HEK293 (cell line): ENCODE data around the gene PPP2R5D.
A peak's percentile ranks its signal among the peaks of the same experiment; 100 is the strongest.

ENCODE experiments used
- GLIS2 ChIP-seq: fragments of 450-650 bp; formaldehyde crosslinking; IDR thresholded peaks from 2 replicates; pipeline ENCODE4 v1.5.1; 2016; ENCODE audit warnings: missing biosample characterization, missing genetic modification characterization
- HOXD13 ChIP-seq: sonication (generic); formaldehyde crosslinking; IDR thresholded peaks from 2 replicates; pipeline ENCODE4 v1.8.0; 2022; ENCODE audit warnings: missing genetic modification reagents, borderline replicate concordance
- OVOL3 ChIP-seq: fragments of 450-650 bp; formaldehyde crosslinking; IDR thresholded peaks from 2 replicates; pipeline ENCODE4 v1.5.1; 2016; ENCODE audit warnings: missing biosample characterization, missing genetic modification characterization
- SP7 ChIP-seq: fragments of 450-650 bp; formaldehyde crosslinking; IDR thresholded peaks from 2 replicates; pipeline ENCODE4 v1.5.1; 2016; ENCODE audit warnings: missing biosample characterization, missing genetic modification characterization
- TCF7L2 ChIP-seq: IDR thresholded peaks from 2 replicates; pipeline ENCODE4 v1.6.1; 2011; ENCODE audit warnings: low read depth, mild to moderate bottlenecking, inconsistent platforms, low read length, moderate library complexity, borderline replicate concordance
- ZBTB17 ChIP-seq: fragments of 450-650 bp; formaldehyde crosslinking; IDR thresholded peaks from 2 replicates; pipeline ENCODE4 v1.5.1; 2016; ENCODE audit warnings: missing biosample characterization, missing genetic modification characterization
- ZIC2 ChIP-seq: fragments of 450-650 bp; formaldehyde crosslinking; IDR thresholded peaks from 2 replicates; pipeline ENCODE4 v1.5.1; 2016; ENCODE audit warnings: missing biosample characterization, missing genetic modification characterization
- ZNF174 ChIP-seq: fragments of 450-650 bp; formaldehyde crosslinking; IDR thresholded peaks from 2 replicates; pipeline ENCODE4 v1.5.0; 2017; ENCODE audit warnings: missing biosample characterization, mild to moderate bottlenecking, missing genetic modification characterization
- ZNF311 ChIP-seq: fragments of 450-650 bp; formaldehyde crosslinking; IDR thresholded peaks from 2 replicates; pipeline ENCODE4 v1.5.1; 2017; ENCODE audit warnings: missing biosample characterization, missing genetic modification characterization, borderline replicate concordance
- ZNF354C ChIP-seq: fragments of 450-650 bp; formaldehyde crosslinking; IDR thresholded peaks from 2 replicates; pipeline ENCODE4 v1.5.1; 2016; ENCODE audit warnings: missing biosample characterization, missing genetic modification characterization, low read depth, borderline replicate concordance
- ZNF366 ChIP-seq: fragments of 450-650 bp; formaldehyde crosslinking; conservative IDR thresholded peaks from 2 replicates; pipeline ENCODE4 v1.5.1; 2016; ENCODE audit warnings: missing biosample characterization, missing genetic modification characterization
- ZNF660 ChIP-seq: fragments of 450-650 bp; IDR thresholded peaks from 2 replicates; pipeline ENCODE4 v1.5.1; 2018; ENCODE audit warnings: missing biosample characterization, mild to moderate bottlenecking, missing genetic modification characterization
- ZNF677 ChIP-seq: fragments of 450-650 bp; IDR thresholded peaks from 2 replicates; pipeline ENCODE4 v1.5.0; 2018; ENCODE audit warnings: missing biosample characterization, mild to moderate bottlenecking, missing genetic modification characterization, moderate library complexity
- ZNF768 ChIP-seq: fragments of 450-650 bp; formaldehyde crosslinking; IDR thresholded peaks from 2 replicates; pipeline ENCODE4 v1.5.1; 2018; ENCODE audit warnings: missing biosample characterization, mild to moderate bottlenecking, missing genetic modification characterization
- ZNF776 ChIP-seq: fragments of 450-650 bp; formaldehyde crosslinking; IDR thresholded peaks from 2 replicates; pipeline ENCODE4 v1.5.0; 2017; ENCODE audit warnings: missing biosample characterization, missing genetic modification characterization, borderline replicate concordance
- ZNF837 ChIP-seq: fragments of 450-650 bp; formaldehyde crosslinking; IDR thresholded peaks from 2 replicates; pipeline ENCODE4 v1.5.1; 2016; ENCODE audit warnings: missing biosample characterization, missing genetic modification characterization
- ZSCAN30 ChIP-seq: fragments of 450-650 bp; IDR thresholded peaks from 2 replicates; pipeline ENCODE4 v1.5.1; 2018; ENCODE audit warnings: missing biosample characterization, mild to moderate bottlenecking, missing genetic modification characterization, moderate library complexity
- TF ChIP-seq, protein P1 (sequence below): fragments of 450-650 bp; formaldehyde crosslinking; conservative IDR thresholded peaks from 2 replicates; pipeline ENCODE4 v1.5.1; 2016; ENCODE audit warnings: low read depth, missing biosample characterization, missing genetic modification characterization
- TF ChIP-seq, protein P2 (sequence below): fragments of 450-650 bp; formaldehyde crosslinking; IDR thresholded peaks from 2 replicates; pipeline ENCODE4 v1.5.1; 2016; ENCODE audit warnings: missing biosample characterization, missing genetic modification characterization
- TF ChIP-seq, protein P3 (sequence below): fragments of 450-650 bp; formaldehyde crosslinking; IDR thresholded peaks from 2 replicates; pipeline ENCODE4 v1.5.1; 2016; ENCODE audit warnings: missing biosample characterization, missing genetic modification characterization
- TF ChIP-seq, protein P4 (sequence below): fragments of 450-650 bp; formaldehyde crosslinking; IDR thresholded peaks from 2 replicates; pipeline ENCODE4 v1.5.1; 2016; ENCODE audit warnings: missing biosample characterization, missing genetic modification characterization
- TF ChIP-seq, protein P5 (sequence below): fragments of 450-650 bp; formaldehyde crosslinking; IDR thresholded peaks from 2 replicates; pipeline ENCODE4 v1.5.1; 2016; ENCODE audit warnings: missing biosample characterization, missing genetic modification characterization
- TF ChIP-seq, protein P6 (sequence below): fragments of 450-650 bp; formaldehyde crosslinking; IDR thresholded peaks from 2 replicates; pipeline ENCODE4 v1.5.1; 2017; ENCODE audit warnings: missing biosample characterization, missing genetic modification characterization

Gene PPP2R5D

DNA sequence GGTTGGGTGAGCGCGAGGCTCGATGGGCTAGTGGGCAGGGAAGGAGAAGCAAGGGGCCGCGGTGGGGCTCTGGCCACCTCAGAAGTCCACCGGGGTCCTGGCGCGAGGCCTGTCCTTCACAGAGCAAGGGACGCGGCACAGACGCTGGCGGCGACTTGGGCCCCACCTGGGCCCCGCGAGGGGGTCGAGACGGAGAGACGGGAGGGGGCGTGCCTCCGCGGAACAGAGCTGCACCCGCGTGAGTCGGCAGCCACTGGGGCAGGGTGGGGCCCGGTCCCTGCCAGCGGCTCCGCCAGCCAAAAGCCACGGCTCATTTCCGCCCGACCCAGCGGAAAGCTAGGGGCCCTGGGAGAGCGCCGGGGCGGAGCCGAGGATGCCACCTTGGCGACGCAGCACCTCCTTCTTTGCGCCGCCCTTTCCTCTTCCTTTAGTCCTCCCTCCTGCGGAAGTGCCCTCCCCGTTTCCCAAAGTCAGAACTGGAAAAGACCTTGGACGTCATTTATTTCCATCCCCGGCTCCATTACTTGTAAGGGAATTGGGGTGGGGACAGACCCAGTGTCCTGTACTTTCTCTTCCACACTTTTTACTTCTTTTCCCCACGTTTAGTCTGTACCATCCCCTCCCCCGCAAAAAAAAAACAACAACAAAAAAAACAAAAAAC, 69.3 kb downstream of the PPP2R5D start, which contains the start of gene CUL7 (continued):
- TF ChIP-seq GLIS2 = peak; percentile 98
- TF ChIP-seq HOXD13 (CRISPR knock-in tag) = 0 out of 2 replicates have a peak, but pooled peaks have one; percentile 8
- no peak for TF ChIP-seq ZNF174 (tag by site-specific recombination)
- TF ChIP-seq, protein P1, sequence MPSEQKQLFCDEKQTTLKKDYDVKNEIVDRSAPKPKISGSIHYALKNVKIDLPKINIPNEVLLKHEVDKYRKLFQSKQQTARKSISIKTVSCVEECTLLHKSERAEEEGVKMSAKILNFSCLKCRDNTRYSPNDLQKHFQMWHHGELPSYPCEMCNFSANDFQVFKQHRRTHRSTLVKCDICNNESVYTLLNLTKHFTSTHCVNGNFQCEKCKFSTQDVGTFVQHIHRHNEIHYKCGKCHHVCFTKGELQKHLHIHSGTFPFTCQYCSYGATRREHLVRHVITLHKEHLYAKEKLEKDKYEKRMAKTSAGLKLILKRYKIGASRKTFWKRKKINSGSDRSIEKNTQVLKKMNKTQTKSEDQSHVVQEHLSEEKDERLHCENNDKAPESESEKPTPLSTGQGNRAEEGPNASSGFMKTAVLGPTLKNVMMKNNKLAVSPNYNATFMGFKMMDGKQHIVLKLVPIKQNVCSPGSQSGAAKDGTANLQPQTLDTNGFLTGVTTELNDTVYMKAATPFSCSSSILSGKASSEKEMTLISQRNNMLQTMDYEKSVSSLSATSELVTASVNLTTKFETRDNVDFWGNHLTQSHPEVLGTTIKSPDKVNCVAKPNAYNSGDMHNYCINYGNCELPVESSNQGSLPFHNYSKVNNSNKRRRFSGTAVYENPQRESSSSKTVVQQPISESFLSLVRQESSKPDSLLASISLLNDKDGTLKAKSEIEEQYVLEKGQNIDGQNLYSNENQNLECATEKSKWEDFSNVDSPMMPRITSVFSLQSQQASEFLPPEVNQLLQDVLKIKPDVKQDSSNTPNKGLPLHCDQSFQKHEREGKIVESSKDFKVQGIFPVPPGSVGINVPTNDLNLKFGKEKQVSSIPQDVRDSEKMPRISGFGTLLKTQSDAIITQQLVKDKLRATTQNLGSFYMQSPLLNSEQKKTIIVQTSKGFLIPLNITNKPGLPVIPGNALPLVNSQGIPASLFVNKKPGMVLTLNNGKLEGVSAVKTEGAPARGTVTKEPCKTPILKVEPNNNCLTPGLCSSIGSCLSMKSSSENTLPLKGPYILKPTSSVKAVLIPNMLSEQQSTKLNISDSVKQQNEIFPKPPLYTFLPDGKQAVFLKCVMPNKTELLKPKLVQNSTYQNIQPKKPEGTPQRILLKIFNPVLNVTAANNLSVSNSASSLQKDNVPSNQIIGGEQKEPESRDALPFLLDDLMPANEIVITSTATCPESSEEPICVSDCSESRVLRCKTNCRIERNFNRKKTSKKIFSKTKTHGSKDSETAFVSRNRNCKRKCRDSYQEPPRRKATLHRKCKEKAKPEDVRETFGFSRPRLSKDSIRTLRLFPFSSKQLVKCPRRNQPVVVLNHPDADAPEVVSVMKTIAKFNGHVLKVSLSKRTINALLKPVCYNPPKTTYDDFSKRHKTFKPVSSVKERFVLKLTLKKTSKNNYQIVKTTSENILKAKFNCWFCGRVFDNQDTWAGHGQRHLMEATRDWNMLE (tag by site-specific recombination) = peak; percentile 77
- no peak for TF ChIP-seq ZNF776 (tag by site-specific recombination)
- peak; percentile 78 for TF ChIP-seq SP7 (tag by site-specific recombination)
- no peak for TF ChIP-seq ZNF768 (tag by site-specific recombination)
- peak; percentile 95 for TF ChIP-seq ZNF366 (tag by site-specific recombination)
- TF ChIP-seq, protein P2, sequence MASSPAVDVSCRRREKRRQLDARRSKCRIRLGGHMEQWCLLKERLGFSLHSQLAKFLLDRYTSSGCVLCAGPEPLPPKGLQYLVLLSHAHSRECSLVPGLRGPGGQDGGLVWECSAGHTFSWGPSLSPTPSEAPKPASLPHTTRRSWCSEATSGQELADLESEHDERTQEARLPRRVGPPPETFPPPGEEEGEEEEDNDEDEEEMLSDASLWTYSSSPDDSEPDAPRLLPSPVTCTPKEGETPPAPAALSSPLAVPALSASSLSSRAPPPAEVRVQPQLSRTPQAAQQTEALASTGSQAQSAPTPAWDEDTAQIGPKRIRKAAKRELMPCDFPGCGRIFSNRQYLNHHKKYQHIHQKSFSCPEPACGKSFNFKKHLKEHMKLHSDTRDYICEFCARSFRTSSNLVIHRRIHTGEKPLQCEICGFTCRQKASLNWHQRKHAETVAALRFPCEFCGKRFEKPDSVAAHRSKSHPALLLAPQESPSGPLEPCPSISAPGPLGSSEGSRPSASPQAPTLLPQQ (tag by site-specific recombination) = peak; percentile 100
- TF ChIP-seq ZNF354C = no peak
- TF ChIP-seq ZNF311 = no peak
- TF ChIP-seq ZNF660 = peak; percentile 74
- peak; percentile 85 for TF ChIP-seq ZSCAN30
- TF ChIP-seq OVOL3 = 0 out of 2 replicates have a peak, but pooled peaks have one; percentile 39
- TF ChIP-seq, protein P3, sequence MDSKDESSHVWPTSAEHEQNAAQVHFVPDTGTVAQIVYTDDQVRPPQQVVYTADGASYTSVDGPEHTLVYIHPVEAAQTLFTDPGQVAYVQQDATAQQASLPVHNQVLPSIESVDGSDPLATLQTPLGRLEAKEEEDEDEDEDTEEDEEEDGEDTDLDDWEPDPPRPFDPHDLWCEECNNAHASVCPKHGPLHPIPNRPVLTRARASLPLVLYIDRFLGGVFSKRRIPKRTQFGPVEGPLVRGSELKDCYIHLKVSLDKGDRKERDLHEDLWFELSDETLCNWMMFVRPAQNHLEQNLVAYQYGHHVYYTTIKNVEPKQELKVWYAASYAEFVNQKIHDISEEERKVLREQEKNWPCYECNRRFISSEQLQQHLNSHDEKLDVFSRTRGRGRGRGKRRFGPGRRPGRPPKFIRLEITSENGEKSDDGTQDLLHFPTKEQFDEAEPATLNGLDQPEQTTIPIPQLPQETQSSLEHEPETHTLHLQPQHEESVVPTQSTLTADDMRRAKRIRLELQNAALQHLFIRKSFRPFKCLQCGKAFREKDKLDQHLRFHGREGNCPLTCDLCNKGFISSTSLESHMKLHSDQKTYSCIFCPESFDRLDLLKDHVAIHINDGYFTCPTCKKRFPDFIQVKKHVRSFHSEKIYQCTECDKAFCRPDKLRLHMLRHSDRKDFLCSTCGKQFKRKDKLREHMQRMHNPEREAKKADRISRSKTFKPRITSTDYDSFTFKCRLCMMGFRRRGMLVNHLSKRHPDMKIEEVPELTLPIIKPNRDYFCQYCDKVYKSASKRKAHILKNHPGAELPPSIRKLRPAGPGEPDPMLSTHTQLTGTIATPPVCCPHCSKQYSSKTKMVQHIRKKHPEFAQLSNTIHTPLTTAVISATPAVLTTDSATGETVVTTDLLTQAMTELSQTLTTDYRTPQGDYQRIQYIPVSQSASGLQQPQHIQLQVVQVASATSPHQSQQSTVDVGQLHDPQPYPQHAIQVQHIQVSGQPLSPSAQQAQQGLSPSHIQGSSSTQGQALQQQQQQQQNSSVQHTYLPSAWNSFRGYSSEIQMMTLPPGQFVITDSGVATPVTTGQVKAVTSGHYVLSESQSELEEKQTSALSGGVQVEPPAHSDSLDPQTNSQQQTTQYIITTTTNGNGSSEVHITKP (tag by site-specific recombination) = peak; percentile 75
- peak; percentile 59 for TF ChIP-seq ZBTB17 (tag by site-specific recombination)
- TF ChIP-seq ZNF677 (tag by site-specific recombination) = no peak
- no peak for TF ChIP-seq TCF7L2
- peak; percentile 55 for TF ChIP-seq ZIC2
- TF ChIP-seq, protein P4, sequence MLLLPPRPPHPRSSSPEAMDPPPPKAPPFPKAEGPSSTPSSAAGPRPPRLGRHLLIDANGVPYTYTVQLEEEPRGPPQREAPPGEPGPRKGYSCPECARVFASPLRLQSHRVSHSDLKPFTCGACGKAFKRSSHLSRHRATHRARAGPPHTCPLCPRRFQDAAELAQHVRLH = no peak
- TF ChIP-seq, protein P5, sequence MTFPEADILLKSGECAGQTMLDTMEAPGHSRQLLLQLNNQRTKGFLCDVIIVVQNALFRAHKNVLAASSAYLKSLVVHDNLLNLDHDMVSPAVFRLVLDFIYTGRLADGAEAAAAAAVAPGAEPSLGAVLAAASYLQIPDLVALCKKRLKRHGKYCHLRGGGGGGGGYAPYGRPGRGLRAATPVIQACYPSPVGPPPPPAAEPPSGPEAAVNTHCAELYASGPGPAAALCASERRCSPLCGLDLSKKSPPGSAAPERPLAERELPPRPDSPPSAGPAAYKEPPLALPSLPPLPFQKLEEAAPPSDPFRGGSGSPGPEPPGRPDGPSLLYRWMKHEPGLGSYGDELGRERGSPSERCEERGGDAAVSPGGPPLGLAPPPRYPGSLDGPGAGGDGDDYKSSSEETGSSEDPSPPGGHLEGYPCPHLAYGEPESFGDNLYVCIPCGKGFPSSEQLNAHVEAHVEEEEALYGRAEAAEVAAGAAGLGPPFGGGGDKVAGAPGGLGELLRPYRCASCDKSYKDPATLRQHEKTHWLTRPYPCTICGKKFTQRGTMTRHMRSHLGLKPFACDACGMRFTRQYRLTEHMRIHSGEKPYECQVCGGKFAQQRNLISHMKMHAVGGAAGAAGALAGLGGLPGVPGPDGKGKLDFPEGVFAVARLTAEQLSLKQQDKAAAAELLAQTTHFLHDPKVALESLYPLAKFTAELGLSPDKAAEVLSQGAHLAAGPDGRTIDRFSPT = peak; percentile 96
- TF ChIP-seq, protein P6, sequence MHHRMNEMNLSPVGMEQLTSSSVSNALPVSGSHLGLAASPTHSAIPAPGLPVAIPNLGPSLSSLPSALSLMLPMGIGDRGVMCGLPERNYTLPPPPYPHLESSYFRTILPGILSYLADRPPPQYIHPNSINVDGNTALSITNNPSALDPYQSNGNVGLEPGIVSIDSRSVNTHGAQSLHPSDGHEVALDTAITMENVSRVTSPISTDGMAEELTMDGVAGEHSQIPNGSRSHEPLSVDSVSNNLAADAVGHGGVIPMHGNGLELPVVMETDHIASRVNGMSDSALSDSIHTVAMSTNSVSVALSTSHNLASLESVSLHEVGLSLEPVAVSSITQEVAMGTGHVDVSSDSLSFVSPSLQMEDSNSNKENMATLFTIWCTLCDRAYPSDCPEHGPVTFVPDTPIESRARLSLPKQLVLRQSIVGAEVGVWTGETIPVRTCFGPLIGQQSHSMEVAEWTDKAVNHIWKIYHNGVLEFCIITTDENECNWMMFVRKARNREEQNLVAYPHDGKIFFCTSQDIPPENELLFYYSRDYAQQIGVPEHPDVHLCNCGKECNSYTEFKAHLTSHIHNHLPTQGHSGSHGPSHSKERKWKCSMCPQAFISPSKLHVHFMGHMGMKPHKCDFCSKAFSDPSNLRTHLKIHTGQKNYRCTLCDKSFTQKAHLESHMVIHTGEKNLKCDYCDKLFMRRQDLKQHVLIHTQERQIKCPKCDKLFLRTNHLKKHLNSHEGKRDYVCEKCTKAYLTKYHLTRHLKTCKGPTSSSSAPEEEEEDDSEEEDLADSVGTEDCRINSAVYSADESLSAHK (tag by site-specific recombination) = no peak
- TF ChIP-seq ZNF837 = no peak
